ENCODE measurements around the gene KIF18B.
A peak's percentile ranks its signal among the peaks of the same experiment; 100 is the strongest.
"Not testable (repeated sequence)": the region's sequence is repeated elsewhere in the genome, so short reads cannot be mapped to it uniquely, and the experiment has no call there.

The KIF18B gene

GRCh38 chr17:44952946-44953475 is 5.4 kb upstream of the KIF18B start:
- peak overlapping the region in 1 of 11 experiments; percentile 17; a peak in 1 of 22 replicates for H3K9ac ChIP-seq
- no peak overlapping the region for H3K27ac ChIP-seq
- no peaks in the 10 kb centered on the region for H3K36me3 ChIP-seq
- no peak overlapping the region for H3K4me2 ChIP-seq
- no peaks in the 10 kb centered on the region for H4K20me1 ChIP-seq
- peaks cover 0 to 21% (median 12%) of the 10 kb centered on the region in 11 experiments; a peak in 15 of 22 replicates for H3K27me3 ChIP-seq
- no peak for TF ChIP-seq Cebpa-rat (IDR thresholded peaks at IDR 0.05)
- peaks cover 3 to 5% (median 4%) of the 10 kb centered on the region in 10 experiments; a peak in 19 of 20 replicates for H3K4me1 ChIP-seq
- H3K9me3 ChIP-seq (replicated peaks in 1 of 11), result no peaks in the 10 kb centered on the region
- no peak overlapping the region for H3K4me3 ChIP-seq

GRCh38 chr17:44948315-44948795 is 782 bp upstream of the KIF18B start:
- Histone ChIP-seq H4K20me1 (peaks cover 0 to 6% (median 4%) of the 10 kb centered on the region in 11 experiments; a peak in 6 of 22 replicates), H3K4me2 (peak overlapping the region; percentile 71 to 98 (median 89)), H3K27me3 (no peaks in the 10 kb centered on the region), H3K4me3 (peak overlapping the region; percentile 68 to 94 (median 84); a peak in 19 of 20 replicates), H3K9me3 (replicated peaks in 1 of 11) (peaks cover 0 to 4% (median 0%) of the 10 kb centered on the region in 11 experiments; a peak in 1 of 22 replicates), H3K36me3 (peaks cover 0 to 26% (median 24%) of the 10 kb centered on the region in 11 experiments; a peak in 13 of 22 replicates), H3K4me1 (peaks cover 14 to 42% (median 26%) of the 10 kb centered on the region in 10 experiments), H3K27ac (peak overlapping the region; percentile 18 to 95 (median 91); a peak in 20 of 22 replicates), H3K9ac (peak overlapping the region in 8 of 11 experiments; percentile 80 to 94 (median 92); a peak in 16 of 22 replicates)
- TF ChIP-seq Cebpa-rat (IDR thresholded peaks at IDR 0.05), result no peak

- Histone ChIP-seq H3K4me1 (peaks cover 14 to 52% (median 42%) of the 10 kb centered on the region in 10 experiments), H3K4me3 (peak overlapping the region in 8 of 10 experiments; percentile 68 to 94 (median 85); a peak in 11 of 20 replicates), H4K20me1 (peaks cover 0 to 30% (median 24%) of the 10 kb centered on the region in 11 experiments; a peak in 18 of 22 replicates), H3K36me3 (peaks cover 0 to 52% (median 47%) of the 10 kb centered on the region in 11 experiments; a peak in 15 of 22 replicates), H3K4me2 (peak overlapping the region in 9 of 11 experiments; percentile 70 to 98 (median 86); a peak in 18 of 22 replicates), H3K9ac (peak overlapping the region in 2 of 11 experiments; percentile 15 to 29; a peak in 3 of 22 replicates)
- not testable (repeated sequence) for H3K27ac ChIP-seq; H3K27me3 ChIP-seq; H3K9me3 ChIP-seq (replicated peaks in 1 of 11)
Measured at GRCh38 chr17:44945652-44946051, 1.9 kb downstream of the KIF18B start.

GRCh38 chr17:44942456-44942855 is 5.1 kb downstream of the KIF18B start:
- Histone ChIP-seq H3K4me3 (no peak overlapping the region), H3K36me3 (peaks cover 0 to 84% (median 75%) of the 10 kb centered on the region in 11 experiments; a peak in 18 of 22 replicates)

GRCh38 chr17:44941712-44942331 is 5.8 kb downstream of the KIF18B start:
- no peaks in the 10 kb centered on the region for H3K27me3 ChIP-seq
- no peak overlapping the region for H3K4me3 ChIP-seq
- H3K9me3 ChIP-seq (replicated peaks in 1 of 11), result peaks cover 0 to 4% (median 0%) of the 10 kb centered on the region in 11 experiments; a peak in 1 of 22 replicates
- H3K4me2 ChIP-seq, result peak overlapping the region in 8 of 11 experiments; percentile 3 to 29 (median 14); a peak in 8 of 22 replicates
- peaks cover 0 to 90% (median 81%) of the 10 kb centered on the region in 11 experiments; a peak in 18 of 22 replicates for H3K36me3 ChIP-seq
- H3K4me1 ChIP-seq, result peaks cover 7 to 40% (median 35%) of the 10 kb centered on the region in 10 experiments
- H3K9ac ChIP-seq, result peak overlapping the region in 4 of 11 experiments; percentile 8 to 36 (median 20); a peak in 3 of 22 replicates
- H4K20me1 ChIP-seq, result peaks cover 0 to 59% (median 35%) of the 10 kb centered on the region in 11 experiments; a peak in 18 of 22 replicates
- H3K27ac ChIP-seq, result 0 out of 22 replicates have a peak overlapping the region, but pooled peaks of 1 of the 11 experiments have one; percentile 18
- no peak for TF ChIP-seq Cebpa-rat (IDR thresholded peaks at IDR 0.05)

More at GRCh38 chr17:44942456-44942855, 5.1 kb downstream of the KIF18B start:
- no peak for TF ChIP-seq Cebpa-rat (IDR thresholded peaks at IDR 0.05)
- Histone ChIP-seq H3K9me3 (replicated peaks in 1 of 11) (peaks cover 0 to 4% (median 0%) of the 10 kb centered on the region in 11 experiments; a peak in 1 of 22 replicates), H3K9ac (peak overlapping the region in 2 of 11 experiments; percentile 22 to 36; a peak in 2 of 22 replicates), H3K4me2 (peak overlapping the region in 9 of 11 experiments; percentile 3 to 34 (median 18); a peak in 8 of 22 replicates), H3K27me3 (no peaks in the 10 kb centered on the region), H3K4me1 (peaks cover 11 to 44% (median 35%) of the 10 kb centered on the region in 10 experiments), H3K27ac (no peak overlapping the region), H4K20me1 (peaks cover 0 to 55% (median 35%) of the 10 kb centered on the region in 11 experiments; a peak in 18 of 22 replicates)

- Histone ChIP-seq H3K4me1 (peaks cover 0 to 31% (median 28%) of the 10 kb centered on the region in 10 experiments; a peak in 17 of 20 replicates), H3K9ac (no peak overlapping the region), H3K9me3 (replicated peaks in 1 of 11) (peaks cover 0 to 4% (median 0%) of the 10 kb centered on the region in 11 experiments; a peak in 1 of 22 replicates), H3K27ac (no peak overlapping the region), H3K4me3 (no peak overlapping the region), H3K36me3 (peaks cover 0 to 98% (median 88%) of the 10 kb centered on the region in 11 experiments; a peak in 18 of 22 replicates), H3K4me2 (no peak overlapping the region), H3K27me3 (no peaks in the 10 kb centered on the region), H4K20me1 (peaks cover 0 to 66% (median 40%) of the 10 kb centered on the region in 11 experiments; a peak in 18 of 22 replicates)
- TF ChIP-seq Cebpa-rat (IDR thresholded peaks at IDR 0.05), result no peak
Measured at GRCh38 chr17:44940768-44941167, 6.8 kb downstream of the KIF18B start.

GRCh38 chr17:44940317-44940716 is 7.3 kb downstream of the KIF18B start:
- no peak overlapping the region for H3K27ac ChIP-seq
- H3K4me3 ChIP-seq, result no peak overlapping the region
- H3K27me3 ChIP-seq, result no peaks in the 10 kb centered on the region
- no peak overlapping the region for H3K4me2 ChIP-seq
- H3K9me3 ChIP-seq (replicated peaks in 1 of 11), result peaks cover 0 to under 1% (median 0%) of the 10 kb centered on the region in 11 experiments; a peak in 1 of 22 replicates
- H3K36me3 ChIP-seq, result peaks cover 0 to 98% (median 88%) of the 10 kb centered on the region in 11 experiments; a peak in 19 of 22 replicates
- peaks cover 0 to 27% (median 23%) of the 10 kb centered on the region in 10 experiments; a peak in 16 of 20 replicates for H3K4me1 ChIP-seq
- no peak overlapping the region for H3K9ac ChIP-seq
- peaks cover 0 to 71% (median 44%) of the 10 kb centered on the region in 11 experiments; a peak in 18 of 22 replicates for H4K20me1 ChIP-seq
- no peak for TF ChIP-seq Cebpa-rat (IDR thresholded peaks at IDR 0.05)

- H3K27ac ChIP-seq, result no peak overlapping the region
- H3K4me1 ChIP-seq, result no peaks in the 10 kb centered on the region
- H3K4me2 ChIP-seq, result no peak overlapping the region
- no peaks in the 10 kb centered on the region for H3K9me3 ChIP-seq (replicated peaks in 1 of 11)
- no peak overlapping the region for H3K9ac ChIP-seq
- H4K20me1 ChIP-seq, result peaks cover 0 to 79% (median 40%) of the 10 kb centered on the region in 11 experiments; a peak in 14 of 22 replicates
- H3K36me3 ChIP-seq, result peaks cover 8 to 99% (median 91%) of the 10 kb centered on the region in 11 experiments; a peak in 21 of 22 replicates
- H3K27me3 ChIP-seq, result no peaks in the 10 kb centered on the region
- TF ChIP-seq Cebpa-rat (IDR thresholded peaks at IDR 0.05), result no peak
- no peak overlapping the region for H3K4me3 ChIP-seq
Measured at GRCh38 chr17:44935116-44935515, 12.5 kb downstream of the KIF18B start.
